HG03175 (cell line): ENCODE data around the gene TSPAN12.
"Not testable (repeated sequence)": the region's sequence is repeated elsewhere in the genome, so short reads cannot be mapped to it uniquely, and the experiment has no call there.

ENCODE experiments used
- ATAC-seq: cut with Tn5 transposase; IDR thresholded peaks from one replicate; pipeline ENCODE4 v1.9.1; 2021; ENCODE audit warnings: mild to moderate bottlenecking, moderate library complexity; ENCODE audit not compliant: unreplicated experiment

Gene TSPAN12, protein sequence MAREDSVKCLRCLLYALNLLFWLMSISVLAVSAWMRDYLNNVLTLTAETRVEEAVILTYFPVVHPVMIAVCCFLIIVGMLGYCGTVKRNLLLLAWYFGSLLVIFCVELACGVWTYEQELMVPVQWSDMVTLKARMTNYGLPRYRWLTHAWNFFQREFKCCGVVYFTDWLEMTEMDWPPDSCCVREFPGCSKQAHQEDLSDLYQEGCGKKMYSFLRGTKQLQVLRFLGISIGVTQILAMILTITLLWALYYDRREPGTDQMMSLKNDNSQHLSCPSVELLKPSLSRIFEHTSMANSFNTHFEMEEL

DNA sequence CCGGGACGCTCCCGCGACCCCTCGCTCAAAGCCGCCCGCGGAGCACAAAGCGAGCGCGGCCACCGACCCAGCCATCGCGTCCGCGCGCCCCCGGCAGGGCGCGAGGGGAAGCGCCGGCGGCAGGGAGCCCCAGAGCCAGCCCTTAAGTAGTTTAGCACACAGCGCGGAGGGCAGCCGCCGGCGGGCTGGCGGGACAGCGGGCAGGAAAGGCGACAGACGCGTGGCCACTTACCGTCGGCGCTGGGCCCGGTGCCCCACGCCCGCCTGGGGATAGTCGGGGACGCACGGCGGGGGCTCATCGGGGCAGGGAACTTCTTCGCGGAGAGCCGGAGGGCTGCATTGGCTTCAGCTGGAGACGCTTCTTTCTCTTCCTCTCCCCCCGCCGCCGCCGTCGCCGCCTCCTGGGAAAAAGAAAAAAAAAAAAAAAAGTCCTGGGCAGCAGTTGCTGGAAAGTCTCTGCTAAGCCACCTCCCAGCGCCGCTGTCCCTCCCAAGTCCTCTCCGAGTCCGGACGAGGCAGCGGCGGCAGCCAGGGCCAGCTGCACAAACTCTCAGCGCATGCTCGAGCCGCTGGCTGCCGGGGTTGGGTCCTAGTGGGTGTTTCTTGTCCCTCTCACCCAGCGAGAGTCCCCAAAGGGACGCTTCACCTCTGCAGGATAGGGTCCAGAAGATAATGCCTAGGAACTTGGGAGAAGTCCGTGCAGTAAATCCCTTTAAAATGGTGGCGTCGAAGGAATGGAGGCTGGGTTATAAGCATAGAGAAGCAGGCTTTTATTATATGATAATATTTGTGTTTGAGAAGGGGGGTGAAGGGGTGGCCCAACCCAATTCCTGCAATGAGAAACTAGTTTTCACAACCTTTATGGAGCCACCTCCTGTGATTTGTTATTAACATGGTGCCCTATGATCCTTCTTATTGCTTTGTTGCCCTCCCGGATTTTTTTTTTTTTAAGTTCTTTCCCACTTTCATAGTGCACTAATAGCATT, at the start of gene TSPAN12:
TSPAN12 (minus strand) TSS at position 557 of the 986 bp plus-strand sequence. CDS start 1,381 bp downstream, outside the sequence.
- peak; percentile 78 for ATAC-seq

GRCh38 chr7:120898715-120899499, 41.0 kb upstream of the TSPAN12 start:
- peak; percentile 79 for ATAC-seq

- ATAC-seq: not testable (repeated sequence)
Observed at GRCh38 chr7:120895253-120895652, 37.3 kb upstream of the TSPAN12 start.

DNA sequence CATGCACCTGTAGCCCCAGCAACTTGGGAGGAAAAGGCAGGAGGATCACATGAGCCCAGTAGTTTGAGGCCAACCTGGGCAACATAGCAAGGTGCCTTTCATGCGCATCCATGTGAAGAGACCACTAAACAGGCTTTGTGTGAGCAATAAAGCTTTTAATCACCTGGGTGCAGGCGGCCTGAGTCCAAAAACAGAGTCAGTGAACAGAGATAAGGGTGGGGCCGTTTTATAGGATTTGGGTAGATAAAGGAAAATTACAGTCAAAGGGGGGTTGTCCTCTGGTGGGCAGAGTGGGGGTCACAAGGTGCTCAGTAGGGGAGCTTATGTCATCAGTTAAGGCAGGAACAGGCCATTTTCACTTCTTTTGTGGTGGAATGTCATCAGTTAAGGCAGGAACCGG, 27.7 kb upstream of the TSPAN12 start:
- not testable (repeated sequence) for ATAC-seq

- ATAC-seq: no peak
Observed at GRCh38 chr7:120877701-120878100, 19.8 kb upstream of the TSPAN12 start.

DNA sequence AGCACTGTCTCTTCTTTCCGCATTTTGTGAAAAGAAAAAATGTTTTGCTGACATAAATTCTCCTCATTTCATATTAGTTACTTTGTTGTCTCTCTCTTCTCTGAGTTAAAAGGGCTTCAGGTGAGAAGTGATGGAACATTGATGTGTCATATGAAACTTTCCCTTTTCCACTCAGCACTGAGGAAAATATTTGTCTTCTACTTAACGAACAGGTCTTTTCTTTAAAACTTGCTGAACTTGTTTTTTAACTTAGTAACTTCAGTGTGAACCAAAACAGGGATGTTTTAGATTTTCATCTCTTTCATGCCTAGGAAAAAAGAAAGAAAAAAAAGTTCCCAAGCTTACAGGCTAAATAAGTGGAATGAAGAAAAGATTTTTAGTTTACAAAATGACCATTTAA, 19.0 kb upstream of the TSPAN12 start:
- no peak for ATAC-seq

GRCh38 chr7:120874722-120875121, 16.8 kb upstream of the TSPAN12 start:
- ATAC-seq: no peak

- no peak for ATAC-seq
Observed at GRCh38 chr7:120874016-120874415, 16.1 kb upstream of the TSPAN12 start.

DNA sequence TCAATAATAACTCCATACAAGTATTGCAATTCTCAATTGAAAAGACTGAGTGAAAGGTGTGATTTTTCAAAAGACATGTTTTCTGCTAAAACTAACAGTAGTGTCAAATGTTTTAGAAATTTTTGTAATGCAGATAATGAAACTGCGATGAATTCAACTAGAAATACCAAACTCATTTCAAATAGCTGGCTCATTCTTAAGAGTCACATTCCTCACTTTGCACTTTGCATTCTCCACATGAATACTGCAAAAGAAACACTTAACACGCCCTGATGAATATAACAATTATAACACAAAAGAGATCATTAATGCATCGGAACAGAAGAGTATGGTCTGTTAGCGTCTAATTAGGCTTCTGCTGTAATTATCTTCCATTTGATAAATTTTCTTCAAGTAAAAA, 15.5 kb upstream of the TSPAN12 start:
- ATAC-seq: no peak

DNA sequence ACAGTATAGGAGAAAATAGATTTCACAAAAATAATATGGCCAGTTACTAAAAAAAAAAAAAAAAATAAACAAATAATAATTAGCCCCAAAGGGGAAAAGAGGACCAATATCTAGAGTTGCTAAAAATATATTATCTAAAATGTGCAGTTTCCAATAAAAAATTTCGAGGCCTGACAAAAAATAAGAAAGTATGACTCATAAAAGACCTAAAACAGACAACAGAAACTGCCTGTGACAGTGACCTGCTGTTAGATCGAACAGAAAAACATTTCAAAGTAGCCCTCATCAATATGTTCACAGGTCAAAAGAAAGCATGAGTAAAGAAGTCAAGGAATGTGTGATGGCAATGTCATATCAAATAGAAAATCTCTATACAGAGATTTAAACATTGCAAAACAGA, 11.8 kb upstream of the TSPAN12 start:
- peak; percentile 62 for ATAC-seq

- ATAC-seq: peak; percentile 65
Observed at GRCh38 chr7:120867932-120868331, 10.0 kb upstream of the TSPAN12 start.

DNA sequence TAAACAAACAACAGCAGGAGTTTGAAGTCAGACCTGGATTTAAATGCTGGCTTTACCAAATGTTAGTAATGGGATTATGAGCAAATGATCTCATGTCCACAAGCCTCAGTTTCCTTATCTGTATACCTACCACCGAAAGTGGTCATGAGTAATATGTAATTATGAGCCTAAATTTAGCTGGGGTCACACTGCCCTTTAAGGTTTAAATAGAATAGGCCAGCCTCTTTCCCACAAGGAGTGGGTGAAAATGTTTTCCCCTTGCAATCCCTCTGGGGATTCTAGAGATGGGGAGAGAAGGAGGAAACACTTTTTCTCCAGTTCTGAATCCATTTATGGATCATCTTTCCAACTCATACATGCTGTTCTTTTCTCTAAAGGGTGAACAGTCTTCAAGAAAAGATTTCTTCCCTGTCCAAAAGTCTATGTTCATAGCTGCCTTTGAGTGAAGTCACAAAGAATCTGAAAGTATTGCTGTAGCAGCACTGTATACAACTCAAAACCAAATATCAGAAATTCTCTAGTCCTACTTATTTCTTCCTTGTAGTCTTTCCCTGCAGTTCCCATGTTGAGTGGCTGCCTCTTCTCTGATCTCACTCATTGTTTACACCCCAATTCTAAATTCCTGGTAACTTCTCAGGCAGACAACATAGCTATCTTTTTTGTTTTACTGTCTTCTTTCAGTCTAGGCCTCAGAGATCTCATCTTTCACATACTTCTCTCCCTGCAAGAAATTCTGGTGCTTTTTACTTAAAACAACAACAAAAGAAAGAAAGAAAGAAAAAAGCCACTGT, 7.4 kb upstream of the TSPAN12 start:
- ATAC-seq: no peak

GRCh38 chr7:120864141-120864900, 6.4 kb upstream of the TSPAN12 start:
- ATAC-seq: no peak

- no peak for ATAC-seq
Observed at GRCh38 chr7:120862987-120863590, 5.1 kb upstream of the TSPAN12 start.

- no peak for ATAC-seq
Observed at GRCh38 chr7:120860156-120860555, 2.2 kb upstream of the TSPAN12 start.

DNA sequence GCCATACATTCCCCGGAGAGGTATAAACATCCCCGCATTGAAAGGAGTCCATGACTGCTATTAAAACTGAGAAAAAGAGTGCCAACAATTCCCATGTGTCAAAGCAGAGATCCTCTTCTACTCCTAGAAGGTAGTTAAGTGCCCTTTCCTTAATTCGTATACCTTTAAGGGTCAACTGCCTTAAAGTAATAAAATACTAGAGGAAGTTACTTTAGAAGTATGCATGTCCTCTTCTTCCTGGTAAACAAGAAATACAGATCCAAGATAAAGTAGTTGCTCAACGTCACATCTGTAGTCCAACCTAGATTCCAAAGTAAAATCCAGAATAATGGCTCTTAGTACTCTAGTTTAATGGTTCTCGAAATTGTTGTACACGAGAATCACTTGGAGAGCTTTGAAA, 1.5 kb upstream of the TSPAN12 start:
- no peak for ATAC-seq

- peak; percentile 83 for ATAC-seq
Observed at GRCh38 chr7:120856621-120857352, 1.2 kb downstream of the TSPAN12 start.

DNA sequence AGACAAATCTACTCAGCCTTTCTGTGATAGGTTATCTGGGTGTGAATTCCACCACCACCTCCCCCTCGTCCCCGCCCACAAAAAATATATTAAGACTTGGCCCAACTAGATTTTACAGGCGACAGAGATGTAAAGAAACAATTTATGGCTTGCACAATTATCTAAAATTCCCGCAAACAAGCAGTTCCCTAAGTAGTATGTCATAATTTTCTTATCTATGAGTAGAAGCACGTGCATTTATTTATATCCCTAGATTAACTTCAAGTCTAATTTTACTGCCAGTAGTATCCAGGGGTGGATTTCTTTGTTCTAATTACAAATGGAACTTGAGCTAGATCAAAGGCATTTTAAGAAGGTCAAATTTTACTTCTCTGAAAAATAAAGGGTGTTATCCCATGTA, 1.7 kb downstream of the TSPAN12 start:
- ATAC-seq: no peak
